ENCODE data around the gene IGLL5. TPM values are rescaled to one million over a fixed set of nuclear protein-coding genes. Genes with fewer than 3 reads are reported as not detected.

IGLL5 gene
- not detected in 2 replicates for total RNA-seq
- long read RNA-seq: 0 reads

GRCh38 chr22:22887621-22888503, at the start of gene IGLL5:
TSS of gene IGLL5 (plus strand) at chr22:22887816. CDS start at chr22:22888054, 238 bp downstream.
- H3K27me3 Mint-ChIP-seq: peaks cover 31% of the 10 kb centered on the region
- H3K27ac Mint-ChIP-seq: no peak within 1 kb of the TSS
- DNase-seq (ENCODE audit: low spot score, unreplicated experiment): no peak
- H3K36me3 Mint-ChIP-seq (ENCODE audit: insufficient read depth): no peaks in the 10 kb centered on the region
- no peaks in the 10 kb centered on the region for H3K9me3 Mint-ChIP-seq (ENCODE audit: low read depth)
- no peak for TF ChIP-seq CTCF (IDR thresholded peaks at IDR 0.05; ENCODE audit: unreplicated experiment)
- H3K4me3 Mint-ChIP-seq (ENCODE audit: low read depth): no peak within 1 kb of the TSS
- no peaks in the 10 kb centered on the region for H3K4me1 Mint-ChIP-seq (ENCODE audit: low read depth)

- Mint-ChIP-seq H3K27me3 (peaks cover 23% of the 10 kb centered on the region), H3K4me1 (ENCODE audit: low read depth) (no peaks in the 10 kb centered on the region), H3K36me3 (ENCODE audit: insufficient read depth) (no peaks in the 10 kb centered on the region), H3K9me3 (ENCODE audit: low read depth) (peaks cover 7% of the 10 kb centered on the region), H3K4me3 (ENCODE audit: low read depth) (no peak overlapping the region), H3K27ac (no peak overlapping the region)
- no peak for DNase-seq (ENCODE audit: low spot score, unreplicated experiment)
- TF ChIP-seq CTCF (IDR thresholded peaks at IDR 0.05; ENCODE audit: unreplicated experiment): no peak
Observed at GRCh38 chr22:22838148-22838786, 49.3 kb upstream of the IGLL5 start.

- Mint-ChIP-seq H3K9me3 (ENCODE audit: low read depth) (peaks cover 7% of the 10 kb centered on the region), H3K27me3 (peaks cover 11% of the 10 kb centered on the region), H3K4me3 (ENCODE audit: low read depth) (no peak overlapping the region), H3K4me1 (ENCODE audit: low read depth) (peaks cover 4% of the 10 kb centered on the region), H3K27ac (no peak overlapping the region), H3K36me3 (ENCODE audit: insufficient read depth) (no peaks in the 10 kb centered on the region)
- no peak for DNase-seq (ENCODE audit: low spot score, unreplicated experiment)
- TF ChIP-seq CTCF (IDR thresholded peaks at IDR 0.05; ENCODE audit: unreplicated experiment): no peak
Observed at GRCh38 chr22:22839570-22840314, 47.9 kb upstream of the IGLL5 start.

- H3K9me3 Mint-ChIP-seq (ENCODE audit: low read depth): peaks cover 10% of the 10 kb centered on the region
- peaks cover 4% of the 10 kb centered on the region for H3K4me1 Mint-ChIP-seq (ENCODE audit: low read depth)
- H3K27me3 Mint-ChIP-seq: peaks cover 6% of the 10 kb centered on the region
- no peak for DNase-seq (ENCODE audit: low spot score, unreplicated experiment)
- no peak for TF ChIP-seq CTCF (IDR thresholded peaks at IDR 0.05; ENCODE audit: unreplicated experiment)
- H3K36me3 Mint-ChIP-seq (ENCODE audit: insufficient read depth): no peaks in the 10 kb centered on the region
- H3K27ac Mint-ChIP-seq: no peak overlapping the region
- H3K4me3 Mint-ChIP-seq (ENCODE audit: low read depth): no peak overlapping the region
Observed at GRCh38 chr22:22840780-22841179, 46.8 kb upstream of the IGLL5 start.

GRCh38 chr22:22841598-22841997, 46.0 kb upstream of the IGLL5 start:
- peaks cover 4% of the 10 kb centered on the region for H3K4me1 Mint-ChIP-seq (ENCODE audit: low read depth)
- DNase-seq (ENCODE audit: low spot score, unreplicated experiment): no peak
- H3K36me3 Mint-ChIP-seq (ENCODE audit: insufficient read depth): no peaks in the 10 kb centered on the region
- no peak overlapping the region for H3K27ac Mint-ChIP-seq
- no peak for TF ChIP-seq CTCF (IDR thresholded peaks at IDR 0.05; ENCODE audit: unreplicated experiment)
- peaks cover 2% of the 10 kb centered on the region for H3K27me3 Mint-ChIP-seq
- H3K4me3 Mint-ChIP-seq (ENCODE audit: low read depth): no peak overlapping the region
- H3K9me3 Mint-ChIP-seq (ENCODE audit: low read depth): peaks cover 15% of the 10 kb centered on the region

Measured in progenitor cell of endocrine pancreas (in vitro differentiated cells).